B cell (primary cell): Measurements from ENCODE around the gene LYSMD3. TPM values are rescaled to one million over a fixed set of nuclear protein-coding genes. Genes with fewer than 3 reads are reported as not detected.

ENCODE experiments used
- ATAC-seq: fragments of 200-7000 bp; cut with Tn5 transposase; one replicate; pipeline ENCODE4 v1.10.0; 2021; ENCODE audit warnings: low read depth, mild to moderate bottlenecking, moderate number of reproducible peaks, moderate library complexity
- CTCF ChIA-PET: fragments of 350-600 bp; sonication (Branson Sonifier 250); formaldehyde crosslinking; loops from one replicate; lab custom pipeline; 2021; ENCODE audit warnings: antibody characterized with exemption, inconsistent platforms; lab: Charles Lee
- POLR2A ChIA-PET: fragments of 350-600 bp; sonication (Branson Sonifier 250); formaldehyde crosslinking; loops from one replicate; lab custom pipeline; 2021; ENCODE audit warnings: antibody characterized with exemption; lab: Charles Lee
- DNase-seq: peaks from one replicate; pipeline ENCODE4 v3.0.0; 2013
- H2AFZ ChIP-seq: 2 replicates; pipeline ENCODE4 v1.6.1; 2012; ENCODE audit warnings: mild to moderate bottlenecking, low read depth, low read length; ENCODE audit not compliant: insufficient read depth, poor library complexity, severe bottlenecking
- H3K27ac ChIP-seq, 2 donors: 1 replicate in 1 of 2; 2 replicates in 1 of 2; pipeline ENCODE4 v1.5.1; 2012 to 2013; ENCODE audit warnings: low read length in 2 of 2, mild to moderate bottlenecking in 2 of 2, moderate library complexity in 1 of 2
- H3K27me3 ChIP-seq, 4 experiments: fragments of 200-600 bp in 1 of 4; sonication (generic) in 1 of 4; replicated peaks in 1 of 4; 1 replicate in 2 of 4; 2 replicates in 2 of 4; pipeline versions ENCODE4 v1.6.1 to v1.7.0; 2013 to 2016; ENCODE audit warnings: low read length in 3 of 4, mild to moderate bottlenecking in 2 of 4, mixed read lengths in 1 of 4, moderate library complexity in 1 of 4; ENCODE audit not compliant: insufficient read depth in 4 of 4, control insufficient read depth in 3 of 4; ENCODE audit errors: control extremely low read depth in 1 of 4
- H3K36me3 ChIP-seq, 2 experiments: replicated peaks in 1 of 2; 1 replicate in 1 of 2; 2 replicates in 1 of 2; pipeline versions ENCODE4 v1.6.1 to v1.7.1; 2013; ENCODE audit warnings: low read length in 1 of 2; ENCODE audit not compliant: insufficient read depth in 2 of 2, control insufficient read depth in 1 of 2; ENCODE audit errors: control extremely low read depth in 1 of 2, extremely low read depth in 1 of 2
- H3K4me1 ChIP-seq, 2 donors: fragments of 200-600 bp in 1 of 2; sonication (generic) in 1 of 2; 1 replicate in 1 of 2; 2 replicates in 1 of 2; pipeline versions ENCODE4 v1.5.1 to v1.6.1; 2013 to 2017; ENCODE audit warnings: low read length in 2 of 2; ENCODE audit not compliant: control insufficient read depth in 2 of 2, insufficient read depth in 2 of 2
- H3K4me2 ChIP-seq: replicated peaks from 2 replicates; pipeline ENCODE3; 2012; ENCODE audit warnings: mild to moderate bottlenecking, low read depth, low read length; ENCODE audit not compliant: poor library complexity, severe bottlenecking
- H3K4me3 ChIP-seq, 5 experiments: fragments of 200-600 bp in 1 of 5; sonication (generic) in 1 of 5; 1 replicate in 3 of 5; 2 replicates in 2 of 5; pipeline versions ENCODE4 v1.5.1 to v1.7.0; 2011 to 2016; ENCODE audit warnings: low read length in 4 of 5, mild to moderate bottlenecking in 4 of 5, low read depth in 2 of 5, control low read depth in 1 of 5, moderate library complexity in 1 of 5; ENCODE audit not compliant: insufficient read depth in 1 of 5; ENCODE audit errors: control extremely low read depth in 1 of 5, extremely low read depth in 1 of 5
- H3K79me2 ChIP-seq: fragments of 200-600 bp; sonication (generic); one replicate; pipeline ENCODE4 v1.6.0; 2016; ENCODE audit warnings: low read length; ENCODE audit not compliant: control insufficient read depth, insufficient read depth
- H3K9ac ChIP-seq: fragments of 200-600 bp; sonication (generic); 2 replicates; pipeline ENCODE4 v1.6.1; 2017; ENCODE audit warnings: mild to moderate bottlenecking, low read length, moderate library complexity
- H3K9me3 ChIP-seq, 3 donors: one replicate each; pipeline versions ENCODE4 v1.6.1 to v1.7.1; 2013; ENCODE audit warnings: low read length in 2 of 3; ENCODE audit not compliant: control insufficient read depth in 2 of 3, insufficient read depth in 1 of 3; ENCODE audit errors: control extremely low read depth in 1 of 3
- H4K20me1 ChIP-seq: 2 replicates; pipeline ENCODE4 v1.6.0; 2012; ENCODE audit warnings: mild to moderate bottlenecking, low read length; ENCODE audit not compliant: insufficient read depth, control insufficient read depth, poor library complexity, severe bottlenecking
- H3K27ac Mint-ChIP-seq: one replicate; pipeline ENCODE4 v1.8.0; 2021; ENCODE audit warnings: mixed read lengths
- H3K27me3 Mint-ChIP-seq: one replicate; pipeline ENCODE4 v1.8.0; 2021; ENCODE audit warnings: mixed read lengths
- H3K4me1 Mint-ChIP-seq: one replicate; pipeline ENCODE4 v1.8.0; 2021; ENCODE audit warnings: mixed read lengths
- H3K4me3 Mint-ChIP-seq: one replicate; pipeline ENCODE4 v1.8.0; 2021; ENCODE audit warnings: mixed read lengths
- H3K9me3 Mint-ChIP-seq: one replicate; pipeline ENCODE4 v1.8.0; 2022; ENCODE audit warnings: mixed read lengths; ENCODE audit not compliant: insufficient read depth
- CTCF ChIP-seq: fragments of 200-600 bp; IDR thresholded peaks from one replicate; pipeline ENCODE4 v1.8.0; 2022; ENCODE audit warnings: antibody characterized with exemption, mild to moderate bottlenecking
- EZH2 ChIP-seq: IDR thresholded peaks from 2 replicates; pipeline ENCODE4 v1.6.1; 2012; ENCODE audit warnings: borderline replicate concordance, low read depth, mild to moderate bottlenecking, moderate library complexity, low read length; ENCODE audit not compliant: insufficient read depth, poor library complexity, severe bottlenecking
- WGBS: methylation state at CpG from one replicate; pipeline ENCODE4 v1.1.5; 2013; ENCODE audit warnings: missing lambda C conversion rate; ENCODE audit not compliant: insufficient coverage; 5-methylcytosine and 5-hydroxymethylcytosine counted together
- intact Hi-C: fragments of 100-400 bp; cut with micrococcal nuclease; formaldehyde crosslinking; loops from one replicate; pipeline ENCODE4 v1.10.0; 2022
- polyA plus RNA-seq: library from polyadenylated mRNA; depleted of rRNA; stranded (reverse); fragments of >200 nt; gene quantifications from 2 replicates; pipeline ENCODE4 v1.2.3, GENCODE V29; 2012
- total RNA-seq, 2 donors: library from RNA; stranded (reverse); fragments of 120-200 nt in 1 of 2; gene quantifications; 1 replicate in 1 of 2; 2 replicates in 1 of 2; pipeline versions ENCODE4 v1.2.3 to v1.2.4, GENCODE V29; 2013 to 2022

LYSMD3 gene
- total and polyA plus RNA-seq, 2 donors (not counting 1 experiment from before 2014, with no cell fraction given) = 6.0 to 25.2 TPM

- no peak for ATAC-seq
- no peaks in the 10 kb centered on the region for H3K4me1 ChIP-seq
- H3K9me3 Mint-ChIP-seq = no peaks in the 10 kb centered on the region
- no peak overlapping the region for H3K27ac Mint-ChIP-seq
- no peak for TF ChIP-seq EZH2
- TF ChIP-seq CTCF = no peak
- H3K9ac ChIP-seq = no peak overlapping the region
- H4K20me1 ChIP-seq = no peaks in the 10 kb centered on the region
- ChIA-PET POLR2A (no interaction called here), CTCF (no interaction called here)
- DNase-seq = no peak
- H3K27me3 Mint-ChIP-seq = no peaks in the 10 kb centered on the region
- H3K36me3 ChIP-seq = no peaks in the 10 kb centered on the region
- H3K4me1 Mint-ChIP-seq = no peaks in the 10 kb centered on the region
- H3K79me2 ChIP-seq = no peaks in the 10 kb centered on the region
- no peaks in the 10 kb centered on the region for H3K9me3 ChIP-seq
- intact Hi-C loops = no loop called here
- no peak overlapping the region for H3K4me3 ChIP-seq
- H2AFZ ChIP-seq = no peak overlapping the region
- no peak overlapping the region for H3K4me3 Mint-ChIP-seq
- no peak overlapping the region for H3K4me2 ChIP-seq
- WGBS = no CpG with 5 or more reads among the region's 2 CpGs
- H3K27me3 ChIP-seq = no peaks in the 10 kb centered on the region
- no peak overlapping the region for H3K27ac ChIP-seq
Observed at GRCh38 chr5:90504743-90505142, 24.6 kb downstream of the LYSMD3 start.

DNA sequence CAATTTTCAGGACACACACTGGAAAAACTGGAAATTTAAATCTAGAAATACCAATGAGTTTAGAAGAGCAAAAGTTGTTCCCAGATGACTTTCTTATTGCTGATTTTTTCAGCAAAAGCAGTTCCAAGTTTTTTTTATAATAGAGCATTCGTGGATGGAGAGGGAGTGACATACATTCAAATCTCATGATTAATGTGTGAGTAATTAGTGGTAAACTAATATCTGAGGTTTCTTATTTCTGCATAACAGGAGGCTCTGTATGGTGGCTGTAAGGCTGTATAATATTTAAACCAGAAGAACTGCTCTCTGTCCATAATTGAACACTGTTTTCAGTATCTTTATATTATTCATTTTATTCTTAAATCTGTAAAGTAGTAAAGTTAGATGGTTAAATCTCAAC, 25.8 kb downstream of the LYSMD3 start:
- TF ChIP-seq CTCF (no peak), EZH2 (no peak)
- intact Hi-C loops = no loop called here
- POLR2A ChIA-PET = no interaction called here
- Histone ChIP-seq H3K9me3 (no peaks in the 10 kb centered on the region), H3K27ac (no peak overlapping the region), H2AFZ (no peak overlapping the region), H3K4me2 (no peak overlapping the region), H4K20me1 (no peaks in the 10 kb centered on the region), H3K27me3 (no peaks in the 10 kb centered on the region), H3K4me3 (no peak overlapping the region), H3K79me2 (no peaks in the 10 kb centered on the region), H3K4me1 (no peaks in the 10 kb centered on the region), H3K36me3 (no peaks in the 10 kb centered on the region), H3K9ac (no peak overlapping the region)
- no peak overlapping the region for H3K4me3 Mint-ChIP-seq
- CTCF ChIA-PET = interaction anchor here (0.7 kb wide), 1 partner anchor 724 kb away, joined by 5 read pairs; no protein-coding TSS in a partner anchor
- H3K4me1 Mint-ChIP-seq = no peaks in the 10 kb centered on the region
- whole genome bisulfite sequencing = no CpG with 5 or more reads among the region's 1 CpG
- H3K27me3 Mint-ChIP-seq = no peaks in the 10 kb centered on the region
- DNase-seq = no peak
- no peak for ATAC-seq
- H3K27ac Mint-ChIP-seq = no peak overlapping the region
- no peaks in the 10 kb centered on the region for H3K9me3 Mint-ChIP-seq
